Fibroblast of gingiva (primary cell): ENCODE results near the gene HMG20B.

Experiments
- DNase-seq: peaks from one replicate; pipeline ENCODE4 v3.0.0-alpha.2; 2011; ENCODE audit warnings: low read depth

Gene HMG20B

GRCh38 chr19:3537438-3538240, 35.1 kb upstream of the HMG20B start:
- no peak for DNase-seq

GRCh38 chr19:3538258-3538929, 34.4 kb upstream of the HMG20B start:
- no peak for DNase-seq

GRCh38 chr19:3538965-3539755, 33.6 kb upstream of the HMG20B start, which contains the start of gene TEKTIP1:
TSS of gene TEKTIP1 (plus strand) at chr19:3539174. CDS start at chr19:3539178, 4 bp downstream.
- no peak for DNase-seq

- DNase-seq = no peak
These were observed 33.0 kb upstream of the HMG20B start for GRCh38 chr19:3539756-3540118.

GRCh38 chr19:3543150-3544057, 29.3 kb upstream of the HMG20B start:
- no peak for DNase-seq

GRCh38 chr19:3544058-3544376, 28.7 kb upstream of the HMG20B start:
- DNase-seq = no peak

GRCh38 chr19:3544742-3545668, 27.7 kb upstream of the HMG20B start:
- no peak for DNase-seq

- no peak for DNase-seq
These were observed 27.1 kb upstream of the HMG20B start for GRCh38 chr19:3545669-3546034.

GRCh38 chr19:3546119-3546518, 26.6 kb upstream of the HMG20B start:
- DNase-seq = no peak

- DNase-seq = no peak
These were observed 25.4 kb upstream of the HMG20B start for GRCh38 chr19:3547301-3547731.

GRCh38 chr19:3547767-3548282, 24.9 kb upstream of the HMG20B start:
- DNase-seq = no peak

- DNase-seq = no peak
These were observed 24.1 kb upstream of the HMG20B start for GRCh38 chr19:3548606-3549005.

GRCh38 chr19:3549816-3550215, 22.9 kb upstream of the HMG20B start:
- DNase-seq = no peak

GRCh38 chr19:3550947-3551791, 21.6 kb upstream of the HMG20B start:
- no peak for DNase-seq

- no peak for DNase-seq
These were observed 21.0 kb upstream of the HMG20B start for GRCh38 chr19:3551792-3552095.

GRCh38 chr19:3554254-3555083, 18.3 kb upstream of the HMG20B start:
- no peak for DNase-seq

GRCh38 chr19:3555653-3556422, 16.9 kb upstream of the HMG20B start:
- DNase-seq = no peak

- no peak for DNase-seq
These were observed 16.2 kb upstream of the HMG20B start for GRCh38 chr19:3556423-3556977.
